A673 (cell line): Measurements from ENCODE around the gene MOGAT2. TPM values are rescaled to one million over a fixed set of nuclear protein-coding genes. Genes with fewer than 3 reads are reported as not detected.

Source experiments
- BruUV-seq: library from RNA; stranded (reverse); fragments of 400-500 nt; replicated peaks from 2 replicates; lab custom pipeline; 2021; lab: Mats Ljungman, UMichigan
- CTCF ChIA-PET: fragments of 300-600 bp; sonication (Branson Sonifier 250); formaldehyde crosslinking; loops from one replicate; lab custom pipeline; 2022; ENCODE audit warnings: antibody characterized with exemption; lab: Charles Lee
- POLR2A ChIA-PET: fragments of 300-600 bp; sonication (Branson Sonifier 250); formaldehyde crosslinking; loops from one replicate; lab custom pipeline; 2022; ENCODE audit warnings: antibody characterized with exemption; ENCODE audit not compliant: low non-redundant PET; lab: Charles Lee
- DNase-seq: peaks from one replicate; pipeline ENCODE4 v3.0.0-alpha.2; 2015; ENCODE audit warnings: low spot score
- H3K27ac ChIP-seq: fragments of 200-600 bp; sonication (generic); 2 replicates; pipeline ENCODE4 v1.5.1; 2016; ENCODE audit warnings: mixed run types, low read depth, mild to moderate bottlenecking, mixed read lengths, antibody characterized with exemption, low read length; ENCODE audit not compliant: poor library complexity, severe bottlenecking
- H3K27me3 ChIP-seq: fragments of 200-600 bp; sonication (generic); replicated peaks from 2 replicates; pipeline ENCODE4 v1.6.1; 2017; ENCODE audit warnings: mixed run types, low read depth, mild to moderate bottlenecking, mixed read lengths, antibody characterized with exemption, low read length; ENCODE audit not compliant: insufficient read depth, poor library complexity
- H3K36me3 ChIP-seq: fragments of 200-600 bp; sonication (generic); 2 replicates; pipeline ENCODE4 v1.6.1; 2016; ENCODE audit warnings: mixed run types, mild to moderate bottlenecking, mixed read lengths, antibody characterized with exemption, low read length; ENCODE audit not compliant: insufficient read depth, poor library complexity, severe bottlenecking
- H3K4me1 ChIP-seq: fragments of 200-600 bp; sonication (generic); 2 replicates; pipeline ENCODE4 v1.6.1; 2017; ENCODE audit warnings: mixed run types, mild to moderate bottlenecking, mixed read lengths, antibody characterized with exemption, low read length; ENCODE audit not compliant: insufficient read depth, poor library complexity, severe bottlenecking
- H3K4me3 ChIP-seq: fragments of 200-600 bp; sonication (generic); 2 replicates; pipeline ENCODE4 v1.5.1; 2016; ENCODE audit warnings: low read depth, mixed run types, mild to moderate bottlenecking, mixed read lengths, low read length; ENCODE audit not compliant: poor library complexity, severe bottlenecking
- H3K9me3 ChIP-seq: fragments of 200-600 bp; sonication (generic); 2 replicates; pipeline ENCODE4 v1.6.1; 2016; ENCODE audit warnings: mixed run types, low read depth, mild to moderate bottlenecking, mixed read lengths, antibody characterized with exemption, low read length; ENCODE audit not compliant: poor library complexity, severe bottlenecking
- CTCF ChIP-seq: fragments of 300-800, 200-600 bp; sonication (generic); conservative IDR thresholded peaks from 2 replicates; pipeline ENCODE4 v1.5.1; 2017; ENCODE audit warnings: low read depth, mild to moderate bottlenecking, antibody characterized with exemption, low read length, moderate library complexity, mixed read lengths
- EZH2 ChIP-seq: fragments of 200-600 bp; sonication (generic); IDR thresholded peaks from 2 replicates; pipeline ENCODE4 v1.6.1; 2017; ENCODE audit warnings: borderline replicate concordance, low read depth, mild to moderate bottlenecking, mixed read lengths, antibody characterized with exemption, low read length; ENCODE audit not compliant: poor library complexity, severe bottlenecking
- intact Hi-C: fragments of 100-400 bp; cut with micrococcal nuclease; formaldehyde crosslinking; loops from one replicate; pipeline ENCODE4 v1.10.0; 2022; ENCODE audit not compliant: unreplicated experiment
- total RNA-seq: library from RNA; stranded (reverse); gene quantifications from 2 replicates; pipeline ENCODE4 v1.2.3, GENCODE V29; 2021

The MOGAT2 gene
- total RNA-seq, 1 experiment from 2014 or later: not detected

- ChIA-PET CTCF (no interaction called here), POLR2A (no interaction called here)
- Histone ChIP-seq H3K27ac (no peak overlapping the region), H3K9me3 (no peaks in the 10 kb centered on the region), H3K27me3 (no peaks in the 10 kb centered on the region), H3K4me3 (no peak overlapping the region), H3K36me3 (no peaks in the 10 kb centered on the region), H3K4me1 (no peaks in the 10 kb centered on the region)
- TF ChIP-seq EZH2 (no peak), CTCF (no peak)
- DNase-seq: no peak
- intact Hi-C loops: no loop called here
- no TSS peak for BruUV-seq
These were observed 1.0 kb downstream of the MOGAT2 start for GRCh38 chr11:75718419-75719339.

DNA sequence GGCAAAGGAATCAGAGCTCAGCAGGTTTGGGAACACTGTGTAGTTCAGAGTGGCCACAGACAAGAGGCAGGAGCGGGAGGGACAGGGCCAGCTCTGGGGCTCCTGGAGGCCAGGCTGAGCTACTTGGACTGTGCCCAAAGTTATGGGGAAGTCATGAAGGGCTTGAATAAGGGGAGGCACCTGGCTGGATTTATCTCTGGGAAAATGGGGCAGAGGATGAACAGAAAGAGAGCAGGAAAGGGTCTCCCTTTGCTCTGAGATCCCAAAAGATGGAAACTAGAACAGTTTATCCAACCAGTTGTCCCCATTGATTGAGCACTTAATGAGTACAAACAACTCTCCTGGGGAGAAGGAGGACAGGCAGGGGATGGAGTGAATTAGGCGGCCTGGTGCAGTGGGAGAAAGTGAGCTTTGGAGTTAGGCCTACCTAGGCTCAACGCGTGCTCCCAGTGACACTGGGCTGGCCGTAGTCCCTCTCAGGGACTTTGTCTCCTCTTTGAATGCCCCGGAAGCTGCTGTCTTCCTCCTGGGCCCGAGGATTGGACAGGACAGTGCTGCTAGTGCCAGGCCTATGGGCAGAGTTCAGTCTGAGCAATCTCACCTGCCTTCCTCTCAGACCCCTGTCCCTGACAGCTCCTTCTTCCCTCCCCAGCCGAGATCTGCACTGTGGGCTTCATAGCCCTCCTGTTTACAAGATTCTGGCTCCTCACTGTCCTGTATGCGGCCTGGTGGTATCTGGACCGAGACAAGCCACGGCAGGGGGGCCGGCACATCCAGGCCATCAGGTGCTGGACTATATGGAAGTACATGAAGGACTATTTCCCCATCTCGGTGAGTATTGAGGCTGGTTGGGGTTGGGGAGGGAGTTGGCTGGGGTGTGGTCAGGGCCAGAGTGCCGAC is 2.0 kb downstream of the MOGAT2 start:
- H3K36me3 ChIP-seq: no peaks in the 10 kb centered on the region
- POLR2A ChIA-PET: no interaction called here
- BruUV-seq: no TSS peak
- no peaks in the 10 kb centered on the region for H3K27me3 ChIP-seq
- no peaks in the 10 kb centered on the region for H3K4me1 ChIP-seq
- H3K4me3 ChIP-seq: no peak overlapping the region
- no peaks in the 10 kb centered on the region for H3K9me3 ChIP-seq
- intact Hi-C loops: loop anchor here (5.0 kb wide), 1 partner anchor 598 kb away; no protein-coding TSS in a partner anchor
- CTCF ChIA-PET: no interaction called here
- no peak overlapping the region for H3K27ac ChIP-seq
- no peak for DNase-seq
- no peak for TF ChIP-seq EZH2
- TF ChIP-seq CTCF: no peak

DNA sequence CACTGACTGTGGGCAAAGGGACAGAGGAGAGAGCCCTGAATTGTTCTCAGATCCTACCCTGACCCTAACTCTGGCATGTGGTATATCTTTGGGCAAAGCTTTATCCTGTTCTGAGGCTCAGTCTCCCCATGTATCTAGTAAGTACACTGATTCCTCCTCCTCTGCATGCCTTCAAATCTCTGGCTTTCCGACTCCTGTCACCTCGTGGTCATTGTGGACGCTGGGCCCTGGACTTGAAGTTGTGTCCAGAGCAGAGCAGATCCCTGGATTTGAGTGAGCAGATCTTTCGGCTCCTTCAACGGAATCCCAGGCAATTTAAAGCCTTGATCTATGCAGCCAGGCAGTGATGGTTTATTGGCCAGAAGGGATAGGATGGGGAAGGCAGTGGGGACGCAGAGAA is 3.0 kb downstream of the MOGAT2 start:
- POLR2A ChIA-PET: no interaction called here
- intact Hi-C loops: loop anchor here (5.0 kb wide), 1 partner anchor 597 kb away; no protein-coding TSS in a partner anchor
- H3K4me3 ChIP-seq: no peak overlapping the region
- no peaks in the 10 kb centered on the region for H3K27me3 ChIP-seq
- no TSS peak for BruUV-seq
- H3K27ac ChIP-seq: no peak overlapping the region
- no peaks in the 10 kb centered on the region for H3K4me1 ChIP-seq
- no peaks in the 10 kb centered on the region for H3K36me3 ChIP-seq
- CTCF ChIA-PET: no interaction called here
- H3K9me3 ChIP-seq: no peaks in the 10 kb centered on the region
- DNase-seq: no peak
- no peak for TF ChIP-seq CTCF
- TF ChIP-seq EZH2: no peak
